GM18873 (cell line): Measurements from ENCODE around the gene C6orf132.
"Not testable (repeated sequence)": the region's sequence is repeated elsewhere in the genome, so short reads cannot be mapped to it uniquely, and the experiment has no call there.

Experiments
- ATAC-seq: cut with Tn5 transposase; IDR thresholded peaks from one replicate; pipeline ENCODE4 v1.9.1; 2021; ENCODE audit warnings: mild to moderate bottlenecking, moderate library complexity, moderate number of reproducible peaks; ENCODE audit not compliant: unreplicated experiment, low FRiP score

C6orf132 gene

GRCh38 chr6:42163981-42164380 is 21.6 kb upstream of the C6orf132 start:
- no peak for ATAC-seq

GRCh38 chr6:42162812-42163211 is 20.4 kb upstream of the C6orf132 start:
- no peak for ATAC-seq

- ATAC-seq, result no peak
Measured at GRCh38 chr6:42162384-42162783, 20.0 kb upstream of the C6orf132 start.

DNA sequence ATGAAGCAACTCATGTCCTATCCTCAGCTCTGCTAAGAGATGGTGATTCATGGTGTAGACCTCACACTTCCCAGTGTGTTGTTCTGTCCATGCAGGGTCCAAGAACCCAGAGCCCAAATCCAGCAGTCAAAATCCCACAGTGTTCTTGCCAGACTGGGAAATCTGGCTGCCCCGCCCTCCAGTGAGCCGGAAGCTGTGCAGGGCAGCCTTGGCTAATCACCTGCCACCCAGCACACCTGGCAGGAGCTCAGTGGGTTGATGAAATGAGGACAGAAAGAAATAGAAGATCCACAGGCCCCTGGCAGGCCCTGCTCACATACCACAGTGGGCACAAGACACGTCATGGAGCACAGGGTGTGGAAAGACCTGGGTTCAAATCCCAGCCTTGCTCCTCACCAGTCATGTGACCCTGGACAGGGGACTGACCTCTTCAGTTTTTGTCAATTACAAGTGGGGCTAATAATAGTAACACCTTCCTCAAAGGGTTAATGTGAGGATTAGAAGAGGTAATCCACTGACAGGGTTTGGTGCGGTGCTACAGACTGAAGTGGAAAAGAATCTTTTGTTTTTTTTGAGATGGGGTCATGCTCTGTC is 17.1 kb upstream of the C6orf132 start:
- no peak for ATAC-seq

GRCh38 chr6:42158631-42159030 is 16.2 kb upstream of the C6orf132 start:
- no peak for ATAC-seq

DNA sequence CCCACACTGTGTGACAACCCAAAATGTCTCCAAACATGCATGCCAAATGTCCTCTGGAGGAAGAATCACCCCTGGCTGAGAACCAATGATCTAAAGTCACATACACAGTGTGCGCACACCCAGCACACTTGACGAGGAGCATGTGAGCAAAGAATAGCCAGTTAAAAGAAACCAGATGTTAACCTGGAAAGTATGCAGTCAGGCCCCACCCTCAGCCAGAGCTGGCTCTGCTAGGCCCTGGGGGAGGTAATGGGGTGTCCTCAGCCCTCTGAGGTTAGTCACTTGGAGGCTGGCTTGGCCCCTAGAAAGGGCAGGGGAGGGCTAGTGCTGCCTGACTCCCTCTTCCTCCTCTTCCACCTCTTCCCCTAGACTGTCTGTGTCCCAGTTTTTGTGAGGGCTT is 15.6 kb upstream of the C6orf132 start:
- no peak for ATAC-seq

DNA sequence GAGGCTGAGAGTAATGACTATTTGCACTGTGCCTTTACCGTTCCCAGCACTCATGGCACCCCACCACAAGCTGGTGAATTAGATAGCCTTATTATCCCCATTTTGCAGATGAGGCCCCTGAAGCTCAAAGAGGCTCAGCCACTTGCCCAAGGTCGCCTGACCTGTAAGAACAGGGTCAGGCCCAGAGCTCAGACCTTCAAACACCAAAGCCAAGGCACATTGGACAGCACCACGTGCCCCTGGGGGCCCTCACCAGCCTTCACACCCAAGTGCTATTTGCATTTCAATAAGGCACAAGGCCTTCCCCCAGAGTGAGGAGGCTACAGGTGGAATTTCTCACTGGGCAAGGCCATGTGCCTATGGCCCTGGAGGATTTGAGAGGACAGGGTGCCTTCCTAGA is 14.2 kb upstream of the C6orf132 start:
- no peak for ATAC-seq

DNA sequence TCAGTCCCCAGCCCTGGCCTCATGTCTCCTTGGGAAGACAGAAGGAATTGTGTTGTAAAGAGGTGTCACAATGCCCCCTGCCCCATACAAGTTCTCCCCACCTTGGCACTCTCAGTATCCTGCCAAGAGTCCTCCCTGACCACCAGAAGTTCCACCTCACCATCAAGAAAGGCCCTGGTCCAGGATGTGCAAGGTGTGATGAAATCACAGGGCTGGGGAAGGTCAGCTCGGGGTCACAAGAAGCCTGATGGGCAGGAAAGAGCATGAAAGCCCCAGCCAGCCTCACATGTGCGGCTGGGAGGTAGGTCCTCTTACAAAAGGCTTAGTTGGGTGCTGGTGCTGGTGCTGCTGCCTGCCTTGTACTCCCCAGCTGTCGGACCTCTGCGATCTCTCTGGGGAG is 12.9 kb upstream of the C6orf132 start:
- ATAC-seq, result no peak

GRCh38 chr6:42154461-42155209 is 12.2 kb upstream of the C6orf132 start:
- no peak for ATAC-seq

DNA sequence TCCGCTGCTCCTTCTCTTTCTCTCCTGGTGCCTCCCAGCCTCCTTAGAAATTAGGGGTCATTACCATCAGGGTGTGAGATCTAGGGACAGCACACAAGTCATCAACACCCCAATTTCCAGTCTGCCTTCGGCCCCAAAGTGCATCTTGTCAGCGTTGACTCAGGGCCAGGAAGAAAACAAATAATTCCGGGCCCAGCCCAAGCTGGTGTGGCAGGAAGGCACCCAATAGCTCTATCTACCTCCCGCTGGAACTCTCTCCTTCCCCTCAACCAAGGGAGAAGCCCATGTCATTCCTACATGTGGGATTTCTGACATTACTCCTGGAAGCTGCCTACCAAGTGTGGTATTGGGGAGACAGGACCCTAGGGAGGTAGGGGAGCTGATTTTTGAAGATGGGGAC is 11.5 kb upstream of the C6orf132 start:
- no peak for ATAC-seq

DNA sequence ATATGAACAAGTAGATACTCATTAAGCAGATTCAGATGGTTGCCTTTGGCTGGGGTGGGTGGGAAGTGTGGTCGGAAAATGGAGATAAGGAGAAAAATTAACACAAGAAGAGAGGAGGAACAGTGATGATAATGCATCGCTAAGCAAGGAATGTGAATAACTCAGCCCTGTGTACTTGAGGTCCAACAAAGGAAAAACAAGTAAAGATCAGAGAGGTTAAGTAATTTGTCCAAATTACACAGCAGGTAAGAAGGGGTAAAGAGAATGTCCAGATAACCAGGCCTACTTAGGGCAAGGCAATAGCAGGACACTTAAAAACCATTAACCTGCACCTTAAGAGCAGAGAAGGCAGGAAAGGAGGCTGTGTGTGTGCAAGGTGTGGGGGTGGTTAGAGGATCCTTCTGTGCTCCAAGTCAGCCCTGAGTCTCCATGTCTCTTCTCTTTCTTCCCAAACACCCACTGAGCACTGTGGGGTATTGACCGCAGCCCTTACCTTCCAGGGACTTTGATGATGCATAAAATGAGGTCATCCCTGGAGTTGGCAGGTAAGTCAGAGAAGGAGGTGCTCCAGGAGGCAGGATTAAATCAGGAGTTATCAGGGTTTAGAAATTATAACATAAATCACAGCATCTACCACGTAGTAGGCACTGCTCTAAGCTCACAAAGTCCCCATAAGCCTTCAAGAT is 10.3 kb upstream of the C6orf132 start:
- not testable (repeated sequence) for ATAC-seq

DNA sequence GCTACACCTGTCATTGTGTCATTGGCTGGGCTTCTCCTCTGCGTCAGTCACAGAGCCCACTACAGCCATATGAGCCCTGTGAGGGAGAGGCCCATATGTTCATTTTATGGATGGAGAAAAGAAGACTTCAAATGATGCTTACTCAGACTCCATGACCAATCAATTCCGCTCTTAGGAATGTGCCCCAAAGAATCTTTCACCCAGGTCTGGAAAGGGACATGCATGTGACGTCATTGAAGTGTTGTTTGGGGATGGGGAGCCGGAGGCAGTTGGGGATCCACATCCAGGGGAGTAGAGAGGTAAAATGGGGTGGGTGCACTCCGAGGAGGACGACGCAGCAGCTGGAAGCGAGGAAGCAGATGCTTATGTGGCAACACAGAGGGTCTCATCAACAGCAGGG is 9.6 kb upstream of the C6orf132 start:
- ATAC-seq, result no peak

DNA sequence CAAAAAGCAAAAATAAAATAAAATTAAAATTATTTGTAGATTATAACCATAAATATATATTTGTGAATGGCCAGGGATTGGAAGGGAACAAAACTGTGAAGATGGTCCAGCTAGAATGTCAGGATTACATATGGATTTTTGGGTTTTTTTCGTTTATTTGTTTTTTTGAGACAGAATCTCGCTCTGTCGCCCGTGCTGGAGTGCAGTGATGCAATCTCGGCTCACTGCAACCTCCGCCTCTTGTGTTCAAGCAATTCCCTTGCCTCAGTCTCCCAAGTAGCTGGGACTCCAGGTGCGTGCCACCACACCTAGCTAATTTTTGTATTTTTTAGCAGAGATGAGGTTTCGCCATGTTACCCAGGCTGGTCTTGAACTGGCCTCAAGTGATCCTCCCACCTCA is 7.8 kb upstream of the C6orf132 start:
- no peak for ATAC-seq

DNA sequence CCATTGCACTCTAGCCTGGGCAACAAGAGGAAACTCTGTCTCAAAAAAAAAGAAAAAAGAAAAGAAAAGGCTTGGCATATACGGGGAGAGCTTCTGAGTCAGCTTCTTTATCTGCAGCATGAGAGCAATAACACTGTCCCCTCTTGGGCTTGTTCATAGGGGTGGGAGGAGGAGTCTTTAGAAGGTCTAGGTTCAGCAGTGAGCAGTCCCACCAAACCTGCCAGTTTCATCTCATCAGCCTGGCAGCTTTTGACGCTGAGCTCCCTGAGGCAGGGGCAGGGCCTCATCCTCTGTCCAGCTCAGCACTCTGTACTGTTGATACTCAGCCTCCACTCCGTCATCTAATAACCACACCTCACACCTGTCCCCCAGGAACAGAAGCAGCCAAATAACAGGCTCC is 5.6 kb upstream of the C6orf132 start:
- ATAC-seq, result no peak

DNA sequence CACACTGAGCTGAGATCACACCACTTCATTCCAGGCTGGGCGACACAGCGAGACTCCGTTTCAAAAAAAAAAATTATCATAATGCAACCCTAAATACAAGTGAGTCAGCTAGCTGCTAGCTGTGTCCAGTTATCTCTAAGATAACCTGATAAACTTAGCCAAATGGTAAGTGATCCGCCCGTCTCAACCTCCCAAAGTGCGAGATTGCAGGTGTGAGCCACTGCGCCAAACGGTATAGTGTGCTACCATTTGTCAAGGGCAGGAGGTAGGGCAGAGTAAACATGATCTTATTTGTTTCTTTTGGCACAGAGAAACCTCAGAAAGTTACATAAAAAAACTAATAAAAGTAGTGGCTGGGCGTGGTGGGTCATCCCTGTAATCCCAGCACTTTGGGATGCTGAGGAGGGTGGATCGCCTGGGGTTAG is 4.7 kb upstream of the C6orf132 start:
- ATAC-seq, result no peak

- ATAC-seq, result no peak
Measured at GRCh38 chr6:42141603-42142117, 760 bp downstream of the C6orf132 start.

GRCh38 chr6:42140756-42141602 is 1.4 kb downstream of the C6orf132 start:
- ATAC-seq, result no peak

DNA sequence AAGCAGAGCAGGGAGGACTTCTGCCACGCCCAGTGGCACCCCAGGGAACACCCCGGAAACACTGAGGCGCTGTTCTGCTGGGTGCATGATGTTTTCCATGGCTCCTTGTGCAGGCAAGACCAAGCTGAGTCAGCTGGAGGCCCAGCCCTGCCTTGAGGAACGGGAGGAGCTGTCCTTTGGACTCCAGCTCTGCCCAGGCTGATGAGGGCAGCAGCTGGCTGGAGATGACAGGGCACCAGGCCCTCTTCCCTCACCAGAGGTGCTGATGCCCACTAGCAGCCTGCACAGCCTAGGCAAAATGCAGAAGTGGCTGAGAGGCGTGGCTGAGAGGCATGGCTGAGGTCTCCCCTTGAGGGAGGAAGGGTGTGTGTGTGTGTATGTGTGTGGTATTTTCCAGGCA is 2.4 kb downstream of the C6orf132 start:
- no peak for ATAC-seq

DNA sequence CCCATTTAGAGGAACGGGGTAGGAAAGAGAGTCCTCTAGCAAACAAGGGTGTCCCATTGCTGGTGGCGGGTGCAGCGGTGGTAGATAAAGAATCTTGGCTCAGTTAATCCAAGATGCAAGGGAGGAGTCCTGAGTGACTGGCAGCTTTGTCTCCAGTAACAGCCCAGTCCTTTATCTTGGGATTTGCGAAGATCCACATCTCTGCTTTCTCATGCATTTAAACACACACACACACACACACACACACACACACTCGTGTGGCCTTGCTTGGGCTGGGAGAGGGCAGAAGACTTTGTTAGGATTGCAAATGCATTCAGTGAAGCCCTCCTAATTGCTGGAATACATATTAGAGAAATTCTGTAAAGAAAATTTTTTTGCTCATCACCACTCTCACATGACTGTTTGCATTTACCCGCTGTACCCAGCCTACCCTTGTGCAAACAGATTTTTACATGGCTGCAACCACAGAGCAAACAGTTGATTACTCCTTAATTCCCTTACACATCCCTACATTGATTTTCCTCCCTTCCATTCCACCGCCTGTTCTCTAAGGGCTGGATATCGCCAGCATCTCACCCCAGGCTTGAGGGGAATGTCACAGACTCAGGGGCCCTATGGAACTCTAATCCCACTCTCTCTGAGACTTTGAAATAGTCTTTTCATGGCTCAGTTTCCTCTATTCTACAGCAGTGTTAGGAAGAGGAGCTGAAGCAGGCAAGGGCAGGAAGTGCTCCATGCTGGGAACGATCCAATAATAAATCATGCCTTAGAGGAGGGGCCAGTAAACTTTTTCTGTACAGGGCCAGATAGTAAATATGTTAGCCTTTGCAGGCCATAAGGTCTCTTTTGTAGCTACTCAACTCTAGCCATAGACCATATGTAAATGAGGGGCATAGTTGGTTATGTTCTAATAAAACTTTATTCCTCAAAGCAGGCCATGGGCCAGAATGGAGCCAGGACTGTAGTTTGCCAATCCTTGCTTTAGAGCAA is 3.5 kb downstream of the C6orf132 start:
- no peak for ATAC-seq
